Tibial nerve (tissue), 4 donors: ENCODE measurements around the gene GPR75. TPM values are rescaled to one million over a fixed set of nuclear protein-coding genes. Genes with fewer than 3 reads are reported as not detected.

Source experiments
- DNase-seq, 2 donors: peaks; one replicate each; pipeline ENCODE4 v3.0.0-alpha.2; 2019; ENCODE audit warnings: low spot score in 2 of 2
- H3K27ac ChIP-seq, 4 donors: fragments of 200-600 bp; sonication (generic) in 3 of 4; one replicate each; pipeline ENCODE4 v1.5.1; 2017 to 2019; ENCODE audit warnings: mild to moderate bottlenecking in 1 of 4
- H3K27me3 ChIP-seq, 2 donors: fragments of 200-600 bp; sonication (generic) in 1 of 2; one replicate each; pipeline versions ENCODE4 v1.5.1 to v1.6.0; 2017 to 2019
- H3K36me3 ChIP-seq, 3 donors: fragments of 200-600 bp; sonication (generic); one replicate each; pipeline ENCODE4 v1.5.1; 2018 to 2019
- H3K4me1 ChIP-seq, 4 donors: fragments of 200-600 bp; sonication (generic) in 3 of 4; one replicate each; pipeline ENCODE4 v1.5.1; 2017 to 2019
- H3K4me3 ChIP-seq, 4 donors: fragments of 200-600 bp; sonication (generic) in 3 of 4; one replicate each; pipeline ENCODE4 v1.5.1; 2017 to 2019; ENCODE audit warnings: mild to moderate bottlenecking in 1 of 4, moderate library complexity in 1 of 4
- H3K9me3 ChIP-seq, 4 donors: fragments of 200-600 bp; sonication (generic) in 3 of 4; one replicate each; pipeline ENCODE4 v1.5.1; 2017 to 2019
- CTCF ChIP-seq, 5 experiments: fragments of 200-600 bp in 3 of 5; fragments of 450-650 bp in 2 of 5; sonication (generic) in 3 of 5; IDR thresholded peaks; one replicate each; pipeline ENCODE4 v1.5.1; 2016 to 2019; ENCODE audit warnings: antibody characterized with exemption in 5 of 5, mild to moderate bottlenecking in 3 of 5, moderate library complexity in 2 of 5
- EP300 ChIP-seq, 2 donors: sonication (generic); formaldehyde crosslinking; IDR thresholded peaks; one replicate each; pipeline ENCODE4 v1.6.1; 2017; ENCODE audit warnings: antibody characterized with exemption in 2 of 2, mild to moderate bottlenecking in 1 of 2
- POLR2A ChIP-seq, 2 donors: fragments of 450-650 bp; IDR thresholded peaks; one replicate each; pipeline ENCODE4 v1.6.1; 2017; ENCODE audit warnings: antibody characterized with exemption in 2 of 2, mild to moderate bottlenecking in 2 of 2, moderate library complexity in 2 of 2
- WGBS, 2 donors: methylation state at CpG; one replicate each; pipeline ENCODE4 v1.1.5; 2018; 5-methylcytosine and 5-hydroxymethylcytosine counted together
- total RNA-seq, 4 donors: library from RNA; depleted of rRNA; stranded (reverse); fragments of >200 nt; gene quantifications; one replicate each; pipeline ENCODE4 v1.1.0, GENCODE V29; 2016

GPR75 gene
- total RNA-seq, 4 donors from 2014 or later = 0.98 to 2.2 (median 2.0) TPM

- TF ChIP-seq CTCF (IDR thresholded peaks at IDR 0.05) (no peak), POLR2A (IDR thresholded peaks at IDR 0.05) (no peak), EP300 (IDR thresholded peaks at IDR 0.05) (no peak)
- Histone ChIP-seq H3K9me3 (no peaks in the 10 kb centered on the region), H3K4me1 (no peaks in the 10 kb centered on the region), H3K27me3 (no peaks in the 10 kb centered on the region), H3K27ac (no peak overlapping the region), H3K36me3 (peaks cover 0 to 94% (median 8%) of the 10 kb centered on the region in 3 donors), H3K4me3 (no peak overlapping the region)
- DNase-seq = no peak
- WGBS, 2 donors = 68 to 71% methylated on average over 3 of the region's 3 CpGs
Observed at GRCh38 chr2:53896864-53897263, 37.1 kb upstream of the GPR75 start.

- Histone ChIP-seq H3K4me3 (no peak overlapping the region), H3K27ac (no peak overlapping the region), H3K4me1 (no peaks in the 10 kb centered on the region), H3K27me3 (no peaks in the 10 kb centered on the region), H3K36me3 (peaks cover 3 to 94% (median 20%) of the 10 kb centered on the region in 3 donors), H3K9me3 (no peaks in the 10 kb centered on the region)
- TF ChIP-seq CTCF (IDR thresholded peaks at IDR 0.05) (no peak), EP300 (IDR thresholded peaks at IDR 0.05) (no peak), POLR2A (IDR thresholded peaks at IDR 0.05) (no peak)
- DNase-seq = no peak
- WGBS, 2 donors = 91 to 93% methylated on average over 5 of the region's 5 CpGs
Observed at GRCh38 chr2:53886406-53887280, 26.9 kb upstream of the GPR75 start.

- H3K36me3 ChIP-seq = peaks cover 0 to 87% (median 17%) of the 10 kb centered on the region in 3 donors
- 95 to 96% methylated on average over 1 of the region's 1 CpG for WGBS, 2 donors
Observed at GRCh38 chr2:53884883-53885282, 25.1 kb upstream of the GPR75 start.

GRCh38 chr2:53881986-53882385, 22.2 kb upstream of the GPR75 start:
- DNase-seq = no peak
- TF ChIP-seq CTCF (IDR thresholded peaks at IDR 0.05) (no peak), POLR2A (IDR thresholded peaks at IDR 0.05) (no peak), EP300 (IDR thresholded peaks at IDR 0.05) (no peak)
- no peak overlapping the region for H3K4me3 ChIP-seq

More at GRCh38 chr2:53884883-53885282, 25.1 kb upstream of the GPR75 start:
- H3K4me3 ChIP-seq = no peak overlapping the region
- no peak for DNase-seq
- H3K27me3 ChIP-seq = no peaks in the 10 kb centered on the region
- no peak overlapping the region for H3K27ac ChIP-seq
- no peaks in the 10 kb centered on the region for H3K4me1 ChIP-seq
- no peak for TF ChIP-seq POLR2A (IDR thresholded peaks at IDR 0.05)
- no peak for TF ChIP-seq EP300 (IDR thresholded peaks at IDR 0.05)
- no peak for TF ChIP-seq CTCF (IDR thresholded peaks at IDR 0.05)
- H3K9me3 ChIP-seq = no peaks in the 10 kb centered on the region

GRCh38 chr2:53881360-53881759, 21.6 kb upstream of the GPR75 start:
- TF ChIP-seq CTCF (IDR thresholded peaks at IDR 0.05) (no peak), POLR2A (IDR thresholded peaks at IDR 0.05) (no peak), EP300 (IDR thresholded peaks at IDR 0.05) (no peak)
- H3K36me3 ChIP-seq = peaks cover 0 to 65% (median 12%) of the 10 kb centered on the region in 3 donors
- H3K9me3 ChIP-seq = no peaks in the 10 kb centered on the region
- H3K4me3 ChIP-seq = no peak overlapping the region
- H3K27me3 ChIP-seq = no peaks in the 10 kb centered on the region
- H3K4me1 ChIP-seq = no peaks in the 10 kb centered on the region
- H3K27ac ChIP-seq = no peak overlapping the region
- DNase-seq = no peak
- 98 to 100% methylated on average over 2 of the region's 2 CpGs for WGBS, 2 donors

More at GRCh38 chr2:53881986-53882385, 22.2 kb upstream of the GPR75 start:
- Histone ChIP-seq H3K27ac (no peak overlapping the region), H3K4me1 (no peaks in the 10 kb centered on the region), H3K9me3 (no peaks in the 10 kb centered on the region), H3K36me3 (peaks cover 0 to 71% (median 16%) of the 10 kb centered on the region in 3 donors), H3K27me3 (no peaks in the 10 kb centered on the region)
